Hepatocyte (in vitro differentiated cells): ENCODE data around the gene NR3C2.

ENCODE experiments used
- EZH2 ChIP-seq: fragments of 200-600 bp; sonication (generic); IDR thresholded peaks from 2 replicates; pipeline ENCODE4 v1.6.1; 2016; ENCODE audit warnings: antibody characterized with exemption, mild to moderate bottlenecking, borderline replicate concordance
- EZH2phosphoT487 ChIP-seq: fragments of 200-600 bp; sonication (generic); IDR thresholded peaks from one replicate; pipeline ENCODE4 v1.6.1; 2018; ENCODE audit warnings: antibody characterized with exemption, mild to moderate bottlenecking, low read depth, moderate library complexity; ENCODE audit not compliant: unreplicated experiment, severe bottlenecking
- TF ChIP-seq, protein P1 (sequence below): fragments of 200-600 bp; sonication (generic); IDR thresholded peaks from 2 replicates; pipeline ENCODE4 v1.5.1; 2016; ENCODE audit warnings: antibody characterized with exemption, mild to moderate bottlenecking; ENCODE audit not compliant: poor library complexity

GRCh38 chr4:148118633-148119032, 323.6 kb downstream of the NR3C2 start:
- TF ChIP-seq, protein P1, sequence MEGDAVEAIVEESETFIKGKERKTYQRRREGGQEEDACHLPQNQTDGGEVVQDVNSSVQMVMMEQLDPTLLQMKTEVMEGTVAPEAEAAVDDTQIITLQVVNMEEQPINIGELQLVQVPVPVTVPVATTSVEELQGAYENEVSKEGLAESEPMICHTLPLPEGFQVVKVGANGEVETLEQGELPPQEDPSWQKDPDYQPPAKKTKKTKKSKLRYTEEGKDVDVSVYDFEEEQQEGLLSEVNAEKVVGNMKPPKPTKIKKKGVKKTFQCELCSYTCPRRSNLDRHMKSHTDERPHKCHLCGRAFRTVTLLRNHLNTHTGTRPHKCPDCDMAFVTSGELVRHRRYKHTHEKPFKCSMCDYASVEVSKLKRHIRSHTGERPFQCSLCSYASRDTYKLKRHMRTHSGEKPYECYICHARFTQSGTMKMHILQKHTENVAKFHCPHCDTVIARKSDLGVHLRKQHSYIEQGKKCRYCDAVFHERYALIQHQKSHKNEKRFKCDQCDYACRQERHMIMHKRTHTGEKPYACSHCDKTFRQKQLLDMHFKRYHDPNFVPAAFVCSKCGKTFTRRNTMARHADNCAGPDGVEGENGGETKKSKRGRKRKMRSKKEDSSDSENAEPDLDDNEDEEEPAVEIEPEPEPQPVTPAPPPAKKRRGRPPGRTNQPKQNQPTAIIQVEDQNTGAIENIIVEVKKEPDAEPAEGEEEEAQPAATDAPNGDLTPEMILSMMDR = no peak
- TF ChIP-seq EZH2phosphoT487 (no peak), EZH2 (no peak)
